Erythroblast (primary cell): ENCODE data around the gene PPP2R5B.

Source experiments
- GATA1 ChIP-seq: IDR thresholded peaks from 2 replicates; pipeline ENCODE4 v1.6.1; 2011; ENCODE audit warnings: low read depth, mild to moderate bottlenecking, control low read depth, low read length, moderate library complexity
- POLR2A ChIP-seq: IDR thresholded peaks from 2 replicates; pipeline ENCODE4 v1.6.1; 2011; ENCODE audit warnings: mild to moderate bottlenecking, low read length

DNA sequence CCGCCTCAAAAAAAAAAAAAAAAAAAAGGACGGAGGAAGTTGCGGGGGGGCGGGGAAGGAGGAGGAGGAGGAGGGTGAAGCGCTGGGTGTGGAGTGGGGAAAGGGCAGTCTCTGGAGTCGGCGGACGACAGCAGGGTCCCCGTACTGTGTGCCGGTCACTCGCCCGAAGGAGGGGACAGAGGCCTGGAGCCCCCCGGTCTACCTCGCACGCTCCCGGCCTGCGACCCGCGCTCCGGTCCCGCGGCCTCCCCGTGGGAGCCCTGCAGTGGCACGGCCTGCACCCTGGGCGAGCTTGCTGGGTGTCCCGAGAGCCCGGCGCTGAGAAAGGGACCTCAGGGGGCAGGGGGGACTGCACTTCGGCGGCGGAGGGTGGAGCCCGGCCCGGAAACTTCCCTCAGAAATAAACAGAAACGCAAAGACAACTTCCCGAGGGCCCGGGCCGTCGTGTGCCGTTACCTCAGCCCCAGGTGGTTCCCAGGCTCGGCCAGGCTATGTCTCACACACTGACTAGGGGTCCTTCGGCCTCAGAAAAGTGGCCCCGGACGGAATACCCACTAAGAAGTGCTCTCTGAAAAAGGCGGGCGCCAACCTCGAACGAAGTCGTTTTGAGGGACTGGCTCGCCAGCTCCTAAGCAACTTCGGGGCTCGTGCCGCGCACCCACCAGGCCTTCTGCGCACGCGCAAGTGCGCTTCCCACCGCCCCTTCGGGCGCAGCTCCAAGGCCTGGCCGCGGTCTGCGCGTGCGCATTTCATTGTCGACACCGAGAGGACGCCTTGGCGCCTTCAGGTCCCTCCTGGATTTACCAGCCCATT lies 47.1 kb downstream of the PPP2R5B start, which contains the start of gene MAJIN:
- TF ChIP-seq POLR2A (no peak), GATA1 (no peak)
